Right ventricle myocardium inferior (tissue), 1 donor: Measurements from ENCODE around the gene SGO2. TPM values are rescaled to one million over a fixed set of nuclear protein-coding genes. Genes with fewer than 3 reads are reported as not detected.
"Not testable (repeated sequence)": the region's sequence is repeated elsewhere in the genome, so short reads cannot be mapped to it uniquely, and the experiment has no call there.

Source experiments
- ATAC-seq: fragments of 200-7000 bp; cut with Tn5 transposase; one replicate; pipeline ENCODE4 v1.9.1; 2020; ENCODE audit warnings: mild to moderate bottlenecking, moderate library complexity
- DNase-seq: peaks from one replicate; pipeline ENCODE4 v3.0.0; 2021; ENCODE audit errors: missing footprints
- intact Hi-C: fragments of 100-400 bp; cut with DNase I; formaldehyde crosslinking; loops from one replicate; pipeline ENCODE4 v1.11.0; 2022
- total RNA-seq: library from RNA; stranded (reverse); fragmentation: NEBNext Ultra II Directional; extraction: Animal tissue kit (Norgen Biotek cat#: 25700); gene quantifications from one replicate; pipeline ENCODE4 v1.2.1, GENCODE V29; 2021
- donor health status: DM: no; HTN: yes; CAD: no; lungs with severe emphysema.

Gene SGO2
- total RNA-seq, 1 donor from 2014 or later, result 1.5 TPM

- ATAC-seq (no peak), DNase-seq (peak; percentile 68)
- intact Hi-C loops, result no loop called here
Measured at GRCh38 chr2:200509235-200509611, 16.8 kb upstream of the SGO2 start.

- intact Hi-C loops, result no loop called here
- DNase-seq (peak; percentile 97), ATAC-seq (peak; percentile 99)
Measured at GRCh38 chr2:200509612-200510433, 16.2 kb upstream of the SGO2 start, which contains the start of gene KCTD18. Gene KCTD18 (minus strand): TSS chr2:200510068. CDS start chr2:200507016, 3,052 bp downstream.

GRCh38 chr2:200515155-200515554 is 10.9 kb upstream of the SGO2 start:
- ATAC-seq (no peak), DNase-seq (no peak)
- intact Hi-C loops, result no loop called here

- DNase-seq (no peak), ATAC-seq (no peak)
- intact Hi-C loops, result no loop called here
Measured at GRCh38 chr2:200523158-200523557, 2.8 kb upstream of the SGO2 start.

GRCh38 chr2:200523604-200524003 is 2.4 kb upstream of the SGO2 start:
- intact Hi-C loops, result no loop called here
- DNase-seq (no peak), ATAC-seq (no peak)

GRCh38 chr2:200525066-200525465 is 941 bp upstream of the SGO2 start:
- no peak for ATAC-seq
- intact Hi-C loops, result no loop called here
- no peak for DNase-seq

GRCh38 chr2:200525551-200525881 is 491 bp upstream of the SGO2 start:
- intact Hi-C loops, result no loop called here
- DNase-seq (no peak), ATAC-seq (no peak)

GRCh38 chr2:200528228-200528627 is 2.2 kb downstream of the SGO2 start:
- ATAC-seq (no peak), DNase-seq (no peak)
- intact Hi-C loops, result no loop called here

- ATAC-seq (no peak), DNase-seq (no peak)
- intact Hi-C loops, result no loop called here
Measured at GRCh38 chr2:200533754-200534153, 7.7 kb downstream of the SGO2 start.

GRCh38 chr2:200534572-200534971 is 8.6 kb downstream of the SGO2 start:
- intact Hi-C loops, result no loop called here

GRCh38 chr2:200538139-200538538 is 12.1 kb downstream of the SGO2 start:
- DNase-seq (no peak), ATAC-seq (no peak)
- intact Hi-C loops, result no loop called here

More at GRCh38 chr2:200534572-200534971, 8.6 kb downstream of the SGO2 start:
- DNase-seq (no peak), ATAC-seq (no peak)

- DNase-seq (no peak), ATAC-seq (no peak)
- intact Hi-C loops, result no loop called here
Measured at GRCh38 chr2:200540793-200541192, 14.8 kb downstream of the SGO2 start.

GRCh38 chr2:200566596-200566995 is 40.6 kb downstream of the SGO2 start:
- not testable (repeated sequence) for DNase-seq

GRCh38 chr2:200567932-200568331 is 41.9 kb downstream of the SGO2 start:
- ATAC-seq (no peak), DNase-seq (no peak)
- intact Hi-C loops, result no loop called here

More at GRCh38 chr2:200566596-200566995, 40.6 kb downstream of the SGO2 start:
- intact Hi-C loops, ATAC-seq: not testable (repeated sequence)

- intact Hi-C loops, result no loop called here
- DNase-seq (no peak), ATAC-seq (no peak)
Measured at GRCh38 chr2:200575957-200576356, 50.0 kb downstream of the SGO2 start.

- DNase-seq, result no peak
- ATAC-seq, result no peak
- intact Hi-C loops, result no loop called here
Measured at GRCh38 chr2:200577027-200577426, 51.0 kb downstream of the SGO2 start.

GRCh38 chr2:200578778-200579177 is 52.8 kb downstream of the SGO2 start:
- no peak for DNase-seq
- intact Hi-C loops, result loop anchor here (2.0 kb wide), 1 partner anchor 122 kb away; no protein-coding TSS in a partner anchor
- ATAC-seq, result no peak

GRCh38 chr2:200584639-200585038 is 58.6 kb downstream of the SGO2 start:
- DNase-seq (no peak), ATAC-seq (no peak)
- intact Hi-C loops, result no loop called here

GRCh38 chr2:200585340-200585729 is 59.3 kb downstream of the SGO2 start:
- ATAC-seq (no peak), DNase-seq (no peak)
- intact Hi-C loops, result no loop called here

GRCh38 chr2:200585730-200586643 is 60.0 kb downstream of the SGO2 start, which contains the start of gene AOX1:
Gene AOX1 (plus strand): TSS chr2:200586014. CDS start chr2:200586109, 95 bp downstream.
- ATAC-seq (peak; percentile 81), DNase-seq (peak; percentile 82)
- intact Hi-C loops, result no loop called here
